Measurements from ENCODE around the gene RSRC1.

RSRC1 gene

GRCh38 chr3:158562674-158563073 lies 452.8 kb downstream of the RSRC1 start:
- TF ChIP-seq, protein P1, sequence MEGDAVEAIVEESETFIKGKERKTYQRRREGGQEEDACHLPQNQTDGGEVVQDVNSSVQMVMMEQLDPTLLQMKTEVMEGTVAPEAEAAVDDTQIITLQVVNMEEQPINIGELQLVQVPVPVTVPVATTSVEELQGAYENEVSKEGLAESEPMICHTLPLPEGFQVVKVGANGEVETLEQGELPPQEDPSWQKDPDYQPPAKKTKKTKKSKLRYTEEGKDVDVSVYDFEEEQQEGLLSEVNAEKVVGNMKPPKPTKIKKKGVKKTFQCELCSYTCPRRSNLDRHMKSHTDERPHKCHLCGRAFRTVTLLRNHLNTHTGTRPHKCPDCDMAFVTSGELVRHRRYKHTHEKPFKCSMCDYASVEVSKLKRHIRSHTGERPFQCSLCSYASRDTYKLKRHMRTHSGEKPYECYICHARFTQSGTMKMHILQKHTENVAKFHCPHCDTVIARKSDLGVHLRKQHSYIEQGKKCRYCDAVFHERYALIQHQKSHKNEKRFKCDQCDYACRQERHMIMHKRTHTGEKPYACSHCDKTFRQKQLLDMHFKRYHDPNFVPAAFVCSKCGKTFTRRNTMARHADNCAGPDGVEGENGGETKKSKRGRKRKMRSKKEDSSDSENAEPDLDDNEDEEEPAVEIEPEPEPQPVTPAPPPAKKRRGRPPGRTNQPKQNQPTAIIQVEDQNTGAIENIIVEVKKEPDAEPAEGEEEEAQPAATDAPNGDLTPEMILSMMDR (IDR thresholded peaks at IDR 0.05; ENCODE audit: low read length), result no peak
- TF ChIP-seq EZH2 (IDR thresholded peaks at IDR 0.05; ENCODE audit: borderline replicate concordance, low read length), result no peak
- no peak overlapping the region for H3K4me3 ChIP-seq (ENCODE audit: low read depth, low read length, poor library complexity, severe bottlenecking)
- H3K9me3 ChIP-seq (ENCODE audit: low read length), result no peaks in the 10 kb centered on the region; the same call in 1 of the 2 replicates
- no peak overlapping the region for H2AFZ ChIP-seq (ENCODE audit: low read length)
- H3K27ac ChIP-seq (ENCODE audit: low read depth, low read length, poor library complexity, severe bottlenecking), result no peak overlapping the region
- H3K79me2 ChIP-seq (ENCODE audit: insufficient read depth, low read length), result no peaks in the 10 kb centered on the region
- no peak overlapping the region for H3K9ac ChIP-seq (ENCODE audit: low read length)
- no peaks in the 10 kb centered on the region for H3F3A ChIP-seq (ENCODE audit: insufficient read depth, low read length)
- H3K4me1 ChIP-seq (ENCODE audit: insufficient read depth, low read length, severe bottlenecking), result no peaks in the 10 kb centered on the region
- no peaks in the 10 kb centered on the region for H3K9me2 ChIP-seq (ENCODE audit: low read depth, low read length)
- H3K36me3 ChIP-seq (ENCODE audit: insufficient read depth, low read length), result no peaks in the 10 kb centered on the region
- H3K4me2 ChIP-seq (ENCODE audit: low read length), result no peak overlapping the region
- H3K27me3 ChIP-seq (ENCODE audit: insufficient read depth, low read length), result no peaks in the 10 kb centered on the region
- H4K20me1 ChIP-seq (ENCODE audit: insufficient read depth, low read length), result no peaks in the 10 kb centered on the region

GRCh38 chr3:158563076-158563475 lies 453.2 kb downstream of the RSRC1 start:
- Histone ChIP-seq H3K27ac (ENCODE audit: low read depth, low read length, poor library complexity, severe bottlenecking) (no peak overlapping the region), H4K20me1 (ENCODE audit: insufficient read depth, low read length) (no peaks in the 10 kb centered on the region), H3K27me3 (ENCODE audit: insufficient read depth, low read length) (no peaks in the 10 kb centered on the region), H3F3A (ENCODE audit: insufficient read depth, low read length) (no peaks in the 10 kb centered on the region), H3K4me1 (ENCODE audit: insufficient read depth, low read length, severe bottlenecking) (no peaks in the 10 kb centered on the region), H3K9ac (ENCODE audit: low read length) (no peak overlapping the region), H3K9me3 (ENCODE audit: low read length) (no peaks in the 10 kb centered on the region; the same call in 1 of the 2 replicates), H3K4me3 (ENCODE audit: low read depth, low read length, poor library complexity, severe bottlenecking) (no peak overlapping the region), H3K4me2 (ENCODE audit: low read length) (no peak overlapping the region), H2AFZ (ENCODE audit: low read length) (no peak overlapping the region), H3K79me2 (ENCODE audit: insufficient read depth, low read length) (no peaks in the 10 kb centered on the region), H3K9me2 (ENCODE audit: low read depth, low read length) (no peaks in the 10 kb centered on the region), H3K36me3 (ENCODE audit: insufficient read depth, low read length) (no peaks in the 10 kb centered on the region)
- TF ChIP-seq, protein P1 (IDR thresholded peaks at IDR 0.05; ENCODE audit: low read length), result no peak
- no peak for TF ChIP-seq EZH2 (IDR thresholded peaks at IDR 0.05; ENCODE audit: borderline replicate concordance, low read length)

DNA sequence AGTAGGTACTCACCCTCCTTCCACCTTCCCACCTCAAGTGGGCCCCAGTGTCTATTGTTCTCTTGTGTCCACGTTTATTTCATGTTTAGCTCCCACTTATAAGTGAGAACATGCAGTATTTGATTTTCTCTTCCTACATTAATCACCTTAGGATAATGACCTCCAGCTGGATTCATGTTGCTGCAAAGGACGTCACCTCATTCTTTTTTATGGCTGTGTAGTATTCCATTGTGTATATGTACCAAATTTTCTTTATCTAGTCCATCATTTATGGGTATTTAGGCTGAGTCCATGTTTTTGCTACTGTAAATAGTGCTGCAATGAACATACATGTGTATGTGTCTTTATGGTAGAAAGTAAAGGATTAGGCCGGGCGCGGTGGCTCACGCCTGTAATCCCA lies 455.2 kb downstream of the RSRC1 start:
- no peaks in the 10 kb centered on the region for H3K9me2 ChIP-seq (ENCODE audit: low read depth, low read length)
- H3K79me2 ChIP-seq (ENCODE audit: insufficient read depth, low read length), result no peaks in the 10 kb centered on the region
- no peaks in the 10 kb centered on the region; the same call in 1 of the 2 replicates for H3K9me3 ChIP-seq (ENCODE audit: low read length)
- H3K4me2 ChIP-seq (ENCODE audit: low read length), result no peak overlapping the region
- H3K36me3 ChIP-seq (ENCODE audit: insufficient read depth, low read length), result no peaks in the 10 kb centered on the region
- no peaks in the 10 kb centered on the region for H3K27me3 ChIP-seq (ENCODE audit: insufficient read depth, low read length)
- no peaks in the 10 kb centered on the region for H3F3A ChIP-seq (ENCODE audit: insufficient read depth, low read length)
- no peak overlapping the region for H2AFZ ChIP-seq (ENCODE audit: low read length)
- no peaks in the 10 kb centered on the region for H3K4me1 ChIP-seq (ENCODE audit: insufficient read depth, low read length, severe bottlenecking)
- no peak overlapping the region for H3K27ac ChIP-seq (ENCODE audit: low read depth, low read length, poor library complexity, severe bottlenecking)
- TF ChIP-seq EZH2 (IDR thresholded peaks at IDR 0.05; ENCODE audit: borderline replicate concordance, low read length), result no peak
- TF ChIP-seq, protein P1 (IDR thresholded peaks at IDR 0.05; ENCODE audit: low read length), result no peak
- H3K4me3 ChIP-seq (ENCODE audit: low read depth, low read length, poor library complexity, severe bottlenecking), result no peak overlapping the region
- H4K20me1 ChIP-seq (ENCODE audit: insufficient read depth, low read length), result no peaks in the 10 kb centered on the region
- H3K9ac ChIP-seq (ENCODE audit: low read length), result no peak overlapping the region
